ENCODE data around the gene FAHD1.

DNA sequence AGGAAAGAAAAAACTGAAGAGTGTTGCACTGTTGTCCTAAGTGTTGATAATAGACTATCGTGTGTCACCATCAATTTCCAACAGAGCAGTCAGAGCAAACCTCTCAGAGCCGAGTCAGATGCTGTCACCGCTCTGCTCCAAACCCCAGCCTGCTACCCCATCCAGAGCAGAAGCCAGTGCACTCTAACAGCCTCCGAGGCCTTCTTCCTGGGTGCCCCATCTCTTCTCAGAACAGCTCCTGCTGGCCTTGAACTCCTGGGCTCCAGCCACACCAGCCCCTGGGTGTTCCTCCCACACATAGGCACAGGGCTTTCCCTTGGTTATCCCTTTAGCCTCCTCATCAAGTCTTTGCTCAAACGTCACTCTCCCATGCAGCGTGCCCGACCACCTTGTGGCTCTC lies 24.0 kb downstream of the FAHD1 start:
- TF ChIP-seq, protein P1, sequence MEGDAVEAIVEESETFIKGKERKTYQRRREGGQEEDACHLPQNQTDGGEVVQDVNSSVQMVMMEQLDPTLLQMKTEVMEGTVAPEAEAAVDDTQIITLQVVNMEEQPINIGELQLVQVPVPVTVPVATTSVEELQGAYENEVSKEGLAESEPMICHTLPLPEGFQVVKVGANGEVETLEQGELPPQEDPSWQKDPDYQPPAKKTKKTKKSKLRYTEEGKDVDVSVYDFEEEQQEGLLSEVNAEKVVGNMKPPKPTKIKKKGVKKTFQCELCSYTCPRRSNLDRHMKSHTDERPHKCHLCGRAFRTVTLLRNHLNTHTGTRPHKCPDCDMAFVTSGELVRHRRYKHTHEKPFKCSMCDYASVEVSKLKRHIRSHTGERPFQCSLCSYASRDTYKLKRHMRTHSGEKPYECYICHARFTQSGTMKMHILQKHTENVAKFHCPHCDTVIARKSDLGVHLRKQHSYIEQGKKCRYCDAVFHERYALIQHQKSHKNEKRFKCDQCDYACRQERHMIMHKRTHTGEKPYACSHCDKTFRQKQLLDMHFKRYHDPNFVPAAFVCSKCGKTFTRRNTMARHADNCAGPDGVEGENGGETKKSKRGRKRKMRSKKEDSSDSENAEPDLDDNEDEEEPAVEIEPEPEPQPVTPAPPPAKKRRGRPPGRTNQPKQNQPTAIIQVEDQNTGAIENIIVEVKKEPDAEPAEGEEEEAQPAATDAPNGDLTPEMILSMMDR (IDR thresholded peaks at IDR 0.05), result no peak
- TF ChIP-seq POLR2A (IDR thresholded peaks at IDR 0.05), result no peak
